ENCODE data around the gene ADAMTS10.

DNA sequence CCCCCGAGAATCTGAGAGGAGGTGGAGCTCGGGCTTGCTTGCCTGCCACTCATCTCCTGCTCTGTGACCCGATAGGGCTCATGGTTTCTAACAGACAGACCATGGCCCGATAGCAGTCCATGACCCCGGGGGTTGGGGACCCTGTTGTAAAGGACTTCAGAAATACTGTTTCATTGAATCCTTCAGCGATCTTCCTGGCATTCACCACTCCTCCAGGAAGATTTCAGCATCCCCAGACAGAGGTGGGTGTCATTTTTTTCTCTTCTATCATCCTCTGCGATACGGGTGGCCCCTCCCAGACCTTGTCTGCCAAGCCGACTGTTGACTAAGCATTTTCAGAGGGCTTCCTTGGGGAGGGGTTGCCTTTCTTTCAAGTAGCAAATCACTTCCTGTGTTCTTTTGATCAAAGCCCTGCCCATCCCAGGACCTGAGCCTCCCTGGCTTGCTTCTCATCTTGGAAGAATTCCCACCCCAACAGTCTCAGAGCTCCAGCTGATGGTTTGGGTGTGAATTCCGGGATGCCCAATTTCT, 35.0 kb downstream of the ADAMTS10 start:
- TF ChIP-seq, protein P1, sequence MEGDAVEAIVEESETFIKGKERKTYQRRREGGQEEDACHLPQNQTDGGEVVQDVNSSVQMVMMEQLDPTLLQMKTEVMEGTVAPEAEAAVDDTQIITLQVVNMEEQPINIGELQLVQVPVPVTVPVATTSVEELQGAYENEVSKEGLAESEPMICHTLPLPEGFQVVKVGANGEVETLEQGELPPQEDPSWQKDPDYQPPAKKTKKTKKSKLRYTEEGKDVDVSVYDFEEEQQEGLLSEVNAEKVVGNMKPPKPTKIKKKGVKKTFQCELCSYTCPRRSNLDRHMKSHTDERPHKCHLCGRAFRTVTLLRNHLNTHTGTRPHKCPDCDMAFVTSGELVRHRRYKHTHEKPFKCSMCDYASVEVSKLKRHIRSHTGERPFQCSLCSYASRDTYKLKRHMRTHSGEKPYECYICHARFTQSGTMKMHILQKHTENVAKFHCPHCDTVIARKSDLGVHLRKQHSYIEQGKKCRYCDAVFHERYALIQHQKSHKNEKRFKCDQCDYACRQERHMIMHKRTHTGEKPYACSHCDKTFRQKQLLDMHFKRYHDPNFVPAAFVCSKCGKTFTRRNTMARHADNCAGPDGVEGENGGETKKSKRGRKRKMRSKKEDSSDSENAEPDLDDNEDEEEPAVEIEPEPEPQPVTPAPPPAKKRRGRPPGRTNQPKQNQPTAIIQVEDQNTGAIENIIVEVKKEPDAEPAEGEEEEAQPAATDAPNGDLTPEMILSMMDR (IDR thresholded peaks at IDR 0.05) = no peak
- TF ChIP-seq POLR2A (IDR thresholded peaks at IDR 0.05) (no peak), POLR2AphosphoS5 (IDR thresholded peaks at IDR 0.05) (no peak)
